ENCODE data around the gene GPC5.
"Not testable (repeated sequence)": the region's sequence is repeated elsewhere in the genome, so short reads cannot be mapped to it uniquely, and the experiment has no call there.

Gene GPC5

DNA sequence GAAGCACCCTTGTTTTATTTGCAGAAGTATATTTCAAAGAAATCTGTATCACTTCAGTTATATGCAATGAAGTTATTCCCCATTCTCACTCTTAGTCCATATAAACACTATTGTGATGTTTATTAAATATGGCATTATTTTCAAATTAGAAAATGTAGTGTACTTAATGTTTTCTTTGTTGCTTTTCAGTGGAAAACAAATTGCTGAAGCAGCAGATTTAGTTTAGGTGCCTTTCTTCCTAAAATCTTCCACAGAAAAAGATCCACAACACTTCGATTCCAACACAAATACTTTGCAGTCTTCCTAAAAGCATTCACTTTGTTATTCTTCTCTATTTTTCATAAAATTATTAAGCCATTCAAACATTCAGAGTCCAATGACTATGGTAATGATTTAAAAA, 1336.1 kb downstream of the GPC5 start:
- no peak for DNase-seq (ENCODE audit: low read depth)
- TF ChIP-seq, protein P1, sequence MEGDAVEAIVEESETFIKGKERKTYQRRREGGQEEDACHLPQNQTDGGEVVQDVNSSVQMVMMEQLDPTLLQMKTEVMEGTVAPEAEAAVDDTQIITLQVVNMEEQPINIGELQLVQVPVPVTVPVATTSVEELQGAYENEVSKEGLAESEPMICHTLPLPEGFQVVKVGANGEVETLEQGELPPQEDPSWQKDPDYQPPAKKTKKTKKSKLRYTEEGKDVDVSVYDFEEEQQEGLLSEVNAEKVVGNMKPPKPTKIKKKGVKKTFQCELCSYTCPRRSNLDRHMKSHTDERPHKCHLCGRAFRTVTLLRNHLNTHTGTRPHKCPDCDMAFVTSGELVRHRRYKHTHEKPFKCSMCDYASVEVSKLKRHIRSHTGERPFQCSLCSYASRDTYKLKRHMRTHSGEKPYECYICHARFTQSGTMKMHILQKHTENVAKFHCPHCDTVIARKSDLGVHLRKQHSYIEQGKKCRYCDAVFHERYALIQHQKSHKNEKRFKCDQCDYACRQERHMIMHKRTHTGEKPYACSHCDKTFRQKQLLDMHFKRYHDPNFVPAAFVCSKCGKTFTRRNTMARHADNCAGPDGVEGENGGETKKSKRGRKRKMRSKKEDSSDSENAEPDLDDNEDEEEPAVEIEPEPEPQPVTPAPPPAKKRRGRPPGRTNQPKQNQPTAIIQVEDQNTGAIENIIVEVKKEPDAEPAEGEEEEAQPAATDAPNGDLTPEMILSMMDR (conservative IDR thresholded peaks at IDR 0.05; ENCODE audit: low read depth, low read length): no peak
- no peak overlapping the region for H3K4me3 ChIP-seq (ENCODE audit: low read depth, low read length)

- no peak for DNase-seq (ENCODE audit: low read depth)
- no peak overlapping the region for H3K4me3 ChIP-seq (ENCODE audit: low read depth, low read length)
- TF ChIP-seq, protein P1 (conservative IDR thresholded peaks at IDR 0.05; ENCODE audit: low read depth, low read length): no peak
Measured at GRCh38 chr13:92735909-92736308, 1337.5 kb downstream of the GPC5 start.

DNA sequence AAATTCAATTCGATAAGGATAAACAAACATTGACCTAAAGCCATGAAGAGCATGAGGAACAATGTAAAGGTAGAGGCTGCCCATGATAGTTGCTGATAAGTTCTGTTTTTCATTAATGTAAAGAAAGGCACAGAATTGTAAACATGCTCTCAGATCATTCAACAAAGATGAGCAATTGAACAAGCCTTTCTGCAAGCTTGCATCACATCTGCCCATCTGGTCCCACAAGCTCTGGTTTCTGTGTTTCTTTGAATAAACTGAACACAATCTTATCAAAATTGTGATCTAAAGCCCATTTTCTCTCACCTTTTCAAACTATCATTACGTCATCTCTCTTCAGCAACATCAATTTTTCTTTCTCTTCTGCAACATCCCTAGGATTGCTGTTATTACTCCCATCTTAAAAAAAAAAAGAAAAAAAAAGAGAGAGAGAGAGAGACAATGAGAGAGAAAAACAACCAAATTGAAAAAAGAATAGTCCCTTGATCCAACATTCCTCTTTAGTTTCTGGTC, 1340.9 kb downstream of the GPC5 start:
- no peak overlapping the region for H3K4me3 ChIP-seq (ENCODE audit: low read depth, low read length)
- DNase-seq (ENCODE audit: low read depth): peak; percentile 5
- TF ChIP-seq, protein P1 (conservative IDR thresholded peaks at IDR 0.05; ENCODE audit: low read depth, low read length): no peak

- DNase-seq (ENCODE audit: low read depth): peak; percentile 6
- H3K4me3 ChIP-seq (ENCODE audit: low read depth, low read length): no peak overlapping the region
- TF ChIP-seq, protein P1 (conservative IDR thresholded peaks at IDR 0.05; ENCODE audit: low read depth, low read length): no peak
Measured at GRCh38 chr13:92743992-92744391, 1345.6 kb downstream of the GPC5 start.

- TF ChIP-seq, protein P1 (conservative IDR thresholded peaks at IDR 0.05; ENCODE audit: low read depth, low read length): no peak
- DNase-seq (ENCODE audit: low read depth): no peak
- no peak overlapping the region for H3K4me3 ChIP-seq (ENCODE audit: low read depth, low read length)
Measured at GRCh38 chr13:92745258-92745657, 1346.8 kb downstream of the GPC5 start.

- not testable (repeated sequence) for DNase-seq (ENCODE audit: low read depth); H3K4me3 ChIP-seq (ENCODE audit: low read depth, low read length)
Measured at GRCh38 chr13:92752705-92753104, 1354.3 kb downstream of the GPC5 start.

GRCh38 chr13:92761710-92762109, 1363.3 kb downstream of the GPC5 start:
- H3K4me3 ChIP-seq (ENCODE audit: low read depth, low read length): no peak overlapping the region
- TF ChIP-seq, protein P1 (conservative IDR thresholded peaks at IDR 0.05; ENCODE audit: low read depth, low read length): no peak
- DNase-seq (ENCODE audit: low read depth): no peak

All from choroid plexus epithelial cell (primary cell).